ENCODE results near the gene ACCS.
A peak's percentile ranks its signal among the peaks of the same experiment; 100 is the strongest.

ACCS gene

DNA sequence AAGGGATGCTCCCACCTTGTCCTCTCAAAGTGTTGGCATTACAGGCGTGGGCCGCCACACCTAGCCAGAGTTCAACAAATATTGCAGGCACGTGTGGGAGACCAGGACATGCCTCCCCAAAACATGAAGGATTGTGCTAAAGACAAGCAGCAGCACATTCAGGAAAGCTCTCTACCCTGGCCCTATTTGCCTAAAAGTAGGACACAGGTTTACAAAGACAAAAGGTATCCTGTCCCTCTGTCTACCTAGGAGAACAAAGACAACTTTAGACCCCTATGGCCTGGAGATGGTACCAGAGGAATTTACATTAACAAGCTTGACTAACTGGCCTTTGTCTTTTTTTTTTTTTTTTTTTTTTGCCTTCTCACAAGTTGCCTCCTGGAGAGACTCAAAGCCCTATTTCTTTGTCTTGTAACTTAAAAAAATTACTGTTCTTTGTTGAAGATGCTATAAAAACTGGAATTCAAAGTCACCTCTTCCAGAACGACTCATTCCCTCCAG, 859 bp upstream of the ACCS start:
- peak overlapping the region; percentile 77; the same call in 1 of the 2 replicates for H3K27ac ChIP-seq
- TF ChIP-seq, protein P1, sequence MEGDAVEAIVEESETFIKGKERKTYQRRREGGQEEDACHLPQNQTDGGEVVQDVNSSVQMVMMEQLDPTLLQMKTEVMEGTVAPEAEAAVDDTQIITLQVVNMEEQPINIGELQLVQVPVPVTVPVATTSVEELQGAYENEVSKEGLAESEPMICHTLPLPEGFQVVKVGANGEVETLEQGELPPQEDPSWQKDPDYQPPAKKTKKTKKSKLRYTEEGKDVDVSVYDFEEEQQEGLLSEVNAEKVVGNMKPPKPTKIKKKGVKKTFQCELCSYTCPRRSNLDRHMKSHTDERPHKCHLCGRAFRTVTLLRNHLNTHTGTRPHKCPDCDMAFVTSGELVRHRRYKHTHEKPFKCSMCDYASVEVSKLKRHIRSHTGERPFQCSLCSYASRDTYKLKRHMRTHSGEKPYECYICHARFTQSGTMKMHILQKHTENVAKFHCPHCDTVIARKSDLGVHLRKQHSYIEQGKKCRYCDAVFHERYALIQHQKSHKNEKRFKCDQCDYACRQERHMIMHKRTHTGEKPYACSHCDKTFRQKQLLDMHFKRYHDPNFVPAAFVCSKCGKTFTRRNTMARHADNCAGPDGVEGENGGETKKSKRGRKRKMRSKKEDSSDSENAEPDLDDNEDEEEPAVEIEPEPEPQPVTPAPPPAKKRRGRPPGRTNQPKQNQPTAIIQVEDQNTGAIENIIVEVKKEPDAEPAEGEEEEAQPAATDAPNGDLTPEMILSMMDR (conservative IDR thresholded peaks at IDR 0.05) = no peak

DNA sequence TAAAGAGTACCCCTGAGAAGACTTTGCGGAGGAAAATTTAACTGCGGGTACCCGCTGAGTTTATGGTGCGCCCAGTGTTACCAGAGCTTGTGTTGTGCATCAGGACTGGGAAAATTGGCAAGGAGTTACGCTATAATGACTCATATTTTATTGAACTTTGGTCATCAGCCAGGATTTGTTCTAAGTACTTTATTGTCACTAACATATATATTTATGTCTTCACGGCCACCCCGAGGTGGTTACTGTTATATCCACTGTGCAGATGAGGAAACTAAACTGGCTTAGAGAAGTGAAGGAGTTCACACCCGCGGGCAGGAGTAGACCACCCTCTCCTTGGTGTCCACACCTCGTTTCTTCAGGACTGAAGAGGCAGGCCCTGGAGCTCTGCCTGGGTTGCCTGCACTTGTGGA, 667 bp downstream of the ACCS start:
- TF ChIP-seq, protein P1 (conservative IDR thresholded peaks at IDR 0.05) = no peak
- peak overlapping the region; percentile 77 for H3K27ac ChIP-seq

- no peak overlapping the region; the same call in 1 of the 2 replicates for H3K27ac ChIP-seq
- TF ChIP-seq, protein P1 (conservative IDR thresholded peaks at IDR 0.05) = no peak
Measured at GRCh38 chr11:44067266-44067665, 1.2 kb downstream of the ACCS start.

GRCh38 chr11:44068180-44068579, 2.1 kb downstream of the ACCS start:
- TF ChIP-seq, protein P1 (conservative IDR thresholded peaks at IDR 0.05) = no peak
- no peak overlapping the region for H3K27ac ChIP-seq

DNA sequence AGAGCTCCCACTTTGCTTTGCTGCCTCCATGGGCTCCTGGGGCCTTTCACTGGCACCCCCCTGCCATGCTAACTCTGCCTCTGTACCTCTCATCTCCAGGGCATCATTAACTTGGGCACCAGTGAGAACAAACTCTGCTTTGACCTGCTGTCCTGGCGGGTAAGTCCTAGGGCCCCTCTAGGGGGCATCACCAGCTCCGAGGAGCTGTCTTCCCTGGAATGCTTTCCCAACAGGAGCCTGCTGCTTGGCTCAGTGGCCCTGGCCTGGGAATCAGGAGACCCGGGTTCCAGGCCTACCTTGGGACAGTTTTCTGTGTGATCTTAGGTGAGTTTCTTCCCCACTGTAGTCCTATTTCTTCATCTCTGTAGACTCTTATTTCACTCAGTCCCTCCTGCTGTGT, 5.1 kb downstream of the ACCS start:
- TF ChIP-seq, protein P1 (conservative IDR thresholded peaks at IDR 0.05) = no peak

DNA sequence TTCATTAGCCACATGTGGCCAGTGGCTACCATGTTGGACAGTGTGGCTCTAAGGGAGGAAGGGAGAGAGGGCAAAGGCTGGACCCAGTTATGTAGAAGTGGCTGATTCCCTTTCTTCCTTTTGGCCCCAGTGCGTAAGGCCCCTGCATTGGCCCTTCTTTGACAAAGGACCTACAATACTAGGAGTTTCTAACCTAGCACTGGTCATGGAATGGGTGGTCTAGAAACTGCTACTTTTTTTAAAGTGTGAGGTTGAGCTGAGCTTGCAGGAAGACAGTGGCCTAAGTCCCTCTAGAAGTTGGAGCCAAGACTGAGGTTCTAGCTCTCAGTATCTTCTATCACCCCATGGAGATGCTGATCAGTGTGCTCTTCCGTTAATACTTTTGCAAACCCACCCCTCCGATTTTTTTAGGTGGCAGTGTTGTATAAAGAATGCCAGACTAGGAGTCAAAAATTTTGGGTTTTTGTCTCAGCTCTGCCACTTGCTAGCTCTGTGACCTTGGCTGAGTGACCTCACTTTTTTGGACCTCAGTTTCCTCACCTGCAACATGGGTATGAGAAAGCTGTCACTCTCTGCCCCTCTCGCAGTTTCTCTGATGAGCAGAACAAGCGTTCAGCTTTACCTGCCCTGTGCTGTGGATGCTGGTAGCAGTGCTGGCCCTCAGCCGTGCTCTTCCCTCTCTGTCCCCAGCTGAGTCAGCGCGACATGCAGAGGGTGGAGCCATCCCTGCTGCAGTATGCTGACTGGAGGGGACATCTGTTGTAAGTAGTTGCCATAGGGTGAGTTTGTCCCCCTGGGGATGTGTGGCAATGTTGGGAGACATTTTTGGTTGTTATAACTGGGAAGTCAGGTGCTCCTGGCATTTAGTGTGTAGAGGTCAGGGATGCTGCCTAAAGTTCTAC, 6.9 kb downstream of the ACCS start:
- TF ChIP-seq, protein P1 (conservative IDR thresholded peaks at IDR 0.05) = no peak
- H3K27ac ChIP-seq = no peak overlapping the region

More for the DNA sequence above, 5.1 kb downstream of the ACCS start:
- H3K27ac ChIP-seq = no peak overlapping the region

DNA sequence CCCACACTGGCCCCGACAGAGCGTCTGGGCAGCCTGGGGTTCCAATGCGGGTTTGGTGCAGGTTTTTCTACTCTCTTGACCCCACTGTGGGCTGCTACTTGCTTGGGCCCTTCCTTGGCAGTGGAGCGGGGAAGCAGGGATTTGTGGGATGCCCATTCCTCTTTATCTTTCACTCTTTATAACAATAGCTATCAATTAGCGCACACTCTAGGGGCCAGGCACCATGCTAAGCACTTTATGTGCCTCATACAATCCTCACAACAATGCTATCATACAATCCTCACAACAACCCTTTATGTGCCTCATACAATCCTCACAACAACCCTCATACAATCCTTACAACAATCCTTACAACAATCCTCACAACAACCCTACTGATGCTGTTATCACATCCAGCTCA, 12.7 kb downstream of the ACCS start:
- TF ChIP-seq, protein P1 (conservative IDR thresholded peaks at IDR 0.05) = no peak
- H3K27ac ChIP-seq = no peak overlapping the region

All from VCaP (cell line).